K562 (cell line): ENCODE measurements around the gene TAS1R3. TPM values are rescaled to one million over a fixed set of nuclear protein-coding genes. Genes with fewer than 3 reads are reported as not detected.

Source experiments
- CBFA2T3 ChIP-seq: fragments of 450-650 bp; IDR thresholded peaks from 2 replicates; pipeline ENCODE4 v1.6.1; 2017
- CBX2 ChIP-seq: fragments of 200-600 bp; sonication (generic); IDR thresholded peaks from one replicate; pipeline ENCODE4 v1.6.1; 2012; ENCODE audit warnings: mild to moderate bottlenecking, low read length, inconsistent platforms; ENCODE audit not compliant: insufficient read depth, poor library complexity, severe bottlenecking
- FUS ChIP-seq: fragments of 200-400 bp; formaldehyde crosslinking; optimal IDR thresholded peaks from 2 replicates; pipeline ENCODE3; 2017; ENCODE audit warnings: low read depth, low read length
- MAFG ChIP-seq: fragments of 450-650 bp; conservative IDR thresholded peaks from 2 replicates; pipeline ENCODE4 v1.6.1; 2016; ENCODE audit warnings: missing genetic modification characterization, missing compliant biosample characterization
- NR2C2 ChIP-seq, 2 experiments: fragments of 200-800 bp in 1 of 2; sonication (Bioruptor generic) in 1 of 2; sonication (generic) in 1 of 2; formaldehyde crosslinking in 1 of 2; IDR thresholded peaks; 2 replicates each; pipeline versions ENCODE4 v1.6.1 to v1.8.0; 2016 to 2022; ENCODE audit warnings: mild to moderate bottlenecking in 1 of 2, missing compliant biosample characterization in 1 of 2, missing genetic modification characterization in 1 of 2, missing genetic modification reagents in 1 of 2
- PHB ChIP-seq: fragments of 250-450 bp; sonication (Bioruptor Pico); IDR thresholded peaks from 2 replicates; pipeline ENCODE4 v1.5.0; 2021
- POLR2B ChIP-seq: fragments of 450-650 bp; IDR thresholded peaks from 2 replicates; pipeline ENCODE4 v1.6.1; 2018; ENCODE audit warnings: low read depth; ENCODE audit not compliant: partially characterized antibody
- RBM14 ChIP-seq: fragments of 200-400 bp; formaldehyde crosslinking; IDR thresholded peaks from 2 replicates; pipeline ENCODE4 v1.6.1; 2018; ENCODE audit warnings: low read depth, mild to moderate bottlenecking, low read length, moderate library complexity, borderline replicate concordance; ENCODE audit not compliant: insufficient read depth
- SMAD2 ChIP-seq: fragments of 150-350 bp; IDR thresholded peaks from 2 replicates; pipeline ENCODE4 v1.6.1; 2014; ENCODE audit warnings: low read depth, mild to moderate bottlenecking, low read length
- TAL1 ChIP-seq: fragments of 450-650 bp; IDR thresholded peaks from 2 replicates; pipeline ENCODE4 v1.6.1; 2016; ENCODE audit warnings: mild to moderate bottlenecking
- TCF3 ChIP-seq: sonication (generic); formaldehyde crosslinking; IDR thresholded peaks from 2 replicates; pipeline ENCODE4 v1.4.0; 2020; ENCODE audit warnings: mild to moderate bottlenecking, missing genetic modification reagents
- ZC3H4 ChIP-seq: sonication (generic); formaldehyde crosslinking; IDR thresholded peaks from 2 replicates; pipeline ENCODE4 v1.9.0; 2021; ENCODE audit warnings: missing genetic modification reagents, borderline replicate concordance
- ZNF57 ChIP-seq: fragments of 450-650 bp; formaldehyde crosslinking; IDR thresholded peaks from 2 replicates; pipeline ENCODE4 v1.4.0; 2020; ENCODE audit warnings: mild to moderate bottlenecking, moderate library complexity
- ZNF766 ChIP-seq: fragments of 200-800 bp; sonication (Bioruptor generic); conservative IDR thresholded peaks from 2 replicates; pipeline ENCODE4 v1.6.1; 2016; ENCODE audit warnings: missing genetic modification characterization, missing compliant biosample characterization
- polyA plus RNA-seq, 8 experiments: library from polyadenylated mRNA; depleted of rRNA in 4 of 8; stranded (reverse) in 5 of 8; unstranded in 3 of 8; fragments of >200 nt; fragmentation: Nextera tagmentation in 2 of 8; fragmentation: Illumina TruSeq in 1 of 8; extraction: Ambion mirVana in 2 of 8; extraction: Trizol in 1 of 8; gene quantifications; 2 replicates each; pipeline versions ENCODE4 v1.2.1 to v1.2.3, GENCODE V29; 2011 to 2014; ENCODE audit warnings: inconsistent platforms in 1 of 8, missing spikeins in 1 of 8
- total RNA-seq, 7 experiments: library from RNA; depleted of rRNA in 6 of 7; stranded (reverse); fragments of >200 nt in 6 of 7; fragmentation: Illumina TruSeq in 2 of 7; extraction: Trizol in 2 of 7; gene quantifications; 2 replicates each; pipeline versions ENCODE4 v1.2.1 to v1.2.3, GENCODE V29; 2011 to 2021; ENCODE audit warnings: low replicate concordance in 1 of 7
- TF ChIP-seq, protein P1 (sequence below), 2 experiments: fragments of 450-650 bp in 1 of 2; sonication (generic) in 1 of 2; formaldehyde crosslinking in 1 of 2; IDR thresholded peaks; 2 replicates each; pipeline versions ENCODE4 v1.7.1 to v1.9.0; 2016 to 2022; ENCODE audit warnings: inconsistent platforms in 1 of 2, mild to moderate bottlenecking in 1 of 2, missing genetic modification reagents in 1 of 2
- TF ChIP-seq, protein P2 (sequence below), 2 experiments: fragments of 450-650 bp; conservative IDR thresholded peaks; 2 replicates each; pipeline ENCODE4 v1.6.1; 2017; ENCODE audit warnings: mild to moderate bottlenecking in 2 of 2, moderate library complexity in 2 of 2

Gene TAS1R3
- total and polyA plus RNA-seq, 9 of the 15 experiments (the other 6 are each of a cell fraction or from before 2014, with no cell fraction given) = 0.07 to 0.13 TPM; not detected in 7

DNA sequence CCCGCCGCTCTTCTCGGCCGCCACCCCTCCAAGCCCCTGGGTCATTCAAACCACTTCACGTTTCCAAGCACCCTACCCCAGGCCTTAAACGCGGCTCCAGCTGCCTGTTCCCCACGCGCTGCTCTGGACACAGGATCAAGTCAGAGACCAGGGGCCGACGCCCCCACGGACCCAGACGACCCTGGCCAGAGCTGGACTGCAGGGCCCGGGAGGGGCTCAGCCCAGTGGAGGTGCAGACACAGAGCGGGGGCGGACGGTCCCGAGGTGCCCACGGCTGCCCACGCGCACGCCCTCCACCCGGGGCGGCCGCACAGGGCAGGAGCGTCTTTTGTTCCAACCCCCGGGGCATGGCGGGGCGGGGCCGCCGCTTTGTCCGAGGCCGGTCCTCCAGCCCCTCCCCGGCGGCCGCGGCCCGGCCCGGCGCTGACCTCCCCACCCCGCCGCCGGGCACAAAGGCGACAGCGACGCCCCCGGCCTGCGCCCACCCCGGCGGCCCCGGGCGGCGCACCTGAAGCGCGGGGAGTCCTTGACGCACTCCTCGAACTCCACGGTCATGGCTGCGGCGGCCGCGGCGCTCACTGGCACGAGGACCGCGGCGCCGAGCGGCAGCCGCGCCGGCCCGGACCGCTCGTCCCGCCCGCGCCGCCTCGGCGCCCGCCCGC is 23.7 kb upstream of the TAS1R3 start (continued):
- TF ChIP-seq, protein P1, sequence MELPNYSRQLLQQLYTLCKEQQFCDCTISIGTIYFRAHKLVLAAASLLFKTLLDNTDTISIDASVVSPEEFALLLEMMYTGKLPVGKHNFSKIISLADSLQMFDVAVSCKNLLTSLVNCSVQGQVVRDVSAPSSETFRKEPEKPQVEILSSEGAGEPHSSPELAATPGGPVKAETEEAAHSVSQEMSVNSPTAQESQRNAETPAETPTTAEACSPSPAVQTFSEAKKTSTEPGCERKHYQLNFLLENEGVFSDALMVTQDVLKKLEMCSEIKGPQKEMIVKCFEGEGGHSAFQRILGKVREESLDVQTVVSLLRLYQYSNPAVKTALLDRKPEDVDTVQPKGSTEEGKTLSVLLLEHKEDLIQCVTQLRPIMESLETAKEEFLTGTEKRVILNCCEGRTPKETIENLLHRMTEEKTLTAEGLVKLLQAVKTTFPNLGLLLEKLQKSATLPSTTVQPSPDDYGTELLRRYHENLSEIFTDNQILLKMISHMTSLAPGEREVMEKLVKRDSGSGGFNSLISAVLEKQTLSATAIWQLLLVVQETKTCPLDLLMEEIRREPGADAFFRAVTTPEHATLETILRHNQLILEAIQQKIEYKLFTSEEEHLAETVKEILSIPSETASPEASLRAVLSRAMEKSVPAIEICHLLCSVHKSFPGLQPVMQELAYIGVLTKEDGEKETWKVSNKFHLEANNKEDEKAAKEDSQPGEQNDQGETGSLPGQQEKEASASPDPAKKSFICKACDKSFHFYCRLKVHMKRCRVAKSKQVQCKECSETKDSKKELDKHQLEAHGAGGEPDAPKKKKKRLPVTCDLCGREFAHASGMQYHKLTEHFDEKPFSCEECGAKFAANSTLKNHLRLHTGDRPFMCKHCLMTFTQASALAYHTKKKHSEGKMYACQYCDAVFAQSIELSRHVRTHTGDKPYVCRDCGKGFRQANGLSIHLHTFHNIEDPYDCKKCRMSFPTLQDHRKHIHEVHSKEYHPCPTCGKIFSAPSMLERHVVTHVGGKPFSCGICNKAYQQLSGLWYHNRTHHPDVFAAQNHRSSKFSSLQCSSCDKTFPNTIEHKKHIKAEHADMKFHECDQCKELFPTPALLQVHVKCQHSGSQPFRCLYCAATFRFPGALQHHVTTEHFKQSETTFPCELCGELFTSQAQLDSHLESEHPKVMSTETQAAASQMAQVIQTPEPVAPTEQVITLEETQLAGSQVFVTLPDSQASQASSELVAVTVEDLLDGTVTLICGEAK (IDR thresholded peaks at IDR 0.05) = 0 out of 2 replicates have a peak, but pooled peaks have one; percentile 35
- TF ChIP-seq, protein P1 (CRISPR knock-in tag; IDR thresholded peaks at IDR 0.05) = no peak
- TF ChIP-seq NR2C2 (CRISPR knock-in tag; IDR thresholded peaks at IDR 0.05) (no peak; the same call in 1 of the 2 replicates), NR2C2 (tag; IDR thresholded peaks at IDR 0.05) (no peak), ZNF57 (no peak), PHB (CRISPR knock-in tag) (no peak), TCF3 (CRISPR knock-in tag) (no peak), CBFA2T3 (no peak), CBX2 (no peak), TAL1 (no peak), FUS (peak; percentile 3), ZNF766 (no peak), MAFG (tag) (no peak), ZC3H4 (CRISPR knock-in tag) (no peak), RBM14 (no peak), POLR2B (no peak), SMAD2 (no peak)
- TF ChIP-seq, protein P2, sequence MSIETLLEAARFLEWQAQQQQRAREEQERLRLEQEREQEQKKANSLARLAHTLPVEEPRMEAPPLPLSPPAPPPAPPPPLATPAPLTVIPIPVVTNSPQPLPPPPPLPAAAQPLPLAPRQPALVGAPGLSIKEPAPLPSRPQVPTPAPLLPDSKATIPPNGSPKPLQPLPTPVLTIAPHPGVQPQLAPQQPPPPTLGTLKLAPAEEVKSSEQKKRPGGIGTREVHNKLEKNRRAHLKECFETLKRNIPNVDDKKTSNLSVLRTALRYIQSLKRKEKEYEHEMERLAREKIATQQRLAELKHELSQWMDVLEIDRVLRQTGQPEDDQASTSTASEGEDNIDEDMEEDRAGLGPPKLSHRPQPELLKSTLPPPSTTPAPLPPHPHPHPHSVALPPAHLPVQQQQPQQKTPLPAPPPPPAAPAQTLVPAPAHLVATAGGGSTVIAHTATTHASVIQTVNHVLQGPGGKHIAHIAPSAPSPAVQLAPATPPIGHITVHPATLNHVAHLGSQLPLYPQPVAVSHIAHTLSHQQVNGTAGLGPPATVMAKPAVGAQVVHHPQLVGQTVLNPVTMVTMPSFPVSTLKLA (conservative IDR thresholded peaks at IDR 0.05) = peak in 1 of 2 experiments; percentile 3; a peak in 2 of 4 replicates
